GM13976 (cell line): ENCODE measurements around the gene PBX1.

Experiments
- DNase-seq: peaks from one replicate; pipeline ENCODE4 v3.0.0; 2012; ENCODE audit warnings: low spot score
- in situ Hi-C: fragments of 300-500 bp; cut with MboI; formaldehyde crosslinking; loops from one replicate; pipeline ENCODE4 v1.12.0; 2022; ENCODE audit warnings: low sequenced_read_pairs, mixed read lengths, inconsistent platforms; ENCODE audit not compliant: unreplicated experiment
- TF ChIP-seq, protein P1 (sequence below): IDR thresholded peaks from 2 replicates; pipeline ENCODE4 v1.5.1; 2012; ENCODE audit warnings: borderline replicate concordance, mild to moderate bottlenecking; ENCODE audit not compliant: insufficient read depth; ENCODE audit errors: extremely low read depth, missing control alignments, control extremely low read depth

Gene PBX1

DNA sequence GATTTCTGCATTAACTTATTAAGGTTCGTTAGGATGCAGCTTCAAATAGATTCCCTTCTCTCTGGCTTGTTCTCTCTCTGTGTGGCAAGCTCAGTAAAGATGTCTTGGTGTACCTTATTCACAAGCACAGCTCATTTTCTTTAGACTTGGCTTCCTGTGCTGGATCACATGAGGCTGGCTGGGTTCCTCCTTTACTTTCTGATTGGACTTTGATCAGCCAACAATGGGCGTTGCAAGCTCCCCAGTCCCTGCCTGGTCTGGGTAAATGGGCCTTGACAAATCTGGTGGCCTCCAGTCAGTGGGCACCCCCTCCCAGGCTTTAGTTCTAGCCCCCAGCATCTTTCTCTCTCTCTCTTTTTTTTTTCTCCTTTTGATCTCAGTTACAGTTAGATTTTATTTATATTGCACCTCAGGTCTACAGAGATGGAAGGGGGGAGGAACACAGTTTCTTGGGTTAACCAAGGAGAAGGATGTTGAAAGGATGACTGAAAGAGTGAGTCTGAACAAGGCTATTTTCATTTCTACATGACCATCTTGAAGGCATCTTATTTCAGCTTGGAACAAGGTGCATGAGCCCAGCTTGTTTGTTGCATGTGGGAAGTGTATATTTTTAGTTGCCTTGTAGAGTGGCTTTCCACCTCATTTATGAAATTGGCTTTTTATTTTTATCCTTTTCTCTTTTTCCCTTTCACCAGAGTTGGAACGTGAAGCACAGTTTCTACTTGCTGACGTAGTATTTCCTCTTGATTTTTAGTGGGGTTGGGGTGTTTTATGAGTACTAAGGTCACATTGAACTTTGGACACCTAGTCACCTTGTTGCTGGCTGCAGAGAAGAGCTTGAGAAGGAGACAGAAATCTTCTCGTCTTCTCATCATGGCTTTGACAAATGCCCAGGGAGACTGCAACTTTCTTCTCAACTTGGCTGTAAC is 77.1 kb downstream of the PBX1 start:
- DNase-seq: no peak
- in situ Hi-C loops: no loop called here
- TF ChIP-seq, protein P1, sequence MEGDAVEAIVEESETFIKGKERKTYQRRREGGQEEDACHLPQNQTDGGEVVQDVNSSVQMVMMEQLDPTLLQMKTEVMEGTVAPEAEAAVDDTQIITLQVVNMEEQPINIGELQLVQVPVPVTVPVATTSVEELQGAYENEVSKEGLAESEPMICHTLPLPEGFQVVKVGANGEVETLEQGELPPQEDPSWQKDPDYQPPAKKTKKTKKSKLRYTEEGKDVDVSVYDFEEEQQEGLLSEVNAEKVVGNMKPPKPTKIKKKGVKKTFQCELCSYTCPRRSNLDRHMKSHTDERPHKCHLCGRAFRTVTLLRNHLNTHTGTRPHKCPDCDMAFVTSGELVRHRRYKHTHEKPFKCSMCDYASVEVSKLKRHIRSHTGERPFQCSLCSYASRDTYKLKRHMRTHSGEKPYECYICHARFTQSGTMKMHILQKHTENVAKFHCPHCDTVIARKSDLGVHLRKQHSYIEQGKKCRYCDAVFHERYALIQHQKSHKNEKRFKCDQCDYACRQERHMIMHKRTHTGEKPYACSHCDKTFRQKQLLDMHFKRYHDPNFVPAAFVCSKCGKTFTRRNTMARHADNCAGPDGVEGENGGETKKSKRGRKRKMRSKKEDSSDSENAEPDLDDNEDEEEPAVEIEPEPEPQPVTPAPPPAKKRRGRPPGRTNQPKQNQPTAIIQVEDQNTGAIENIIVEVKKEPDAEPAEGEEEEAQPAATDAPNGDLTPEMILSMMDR: no peak

DNA sequence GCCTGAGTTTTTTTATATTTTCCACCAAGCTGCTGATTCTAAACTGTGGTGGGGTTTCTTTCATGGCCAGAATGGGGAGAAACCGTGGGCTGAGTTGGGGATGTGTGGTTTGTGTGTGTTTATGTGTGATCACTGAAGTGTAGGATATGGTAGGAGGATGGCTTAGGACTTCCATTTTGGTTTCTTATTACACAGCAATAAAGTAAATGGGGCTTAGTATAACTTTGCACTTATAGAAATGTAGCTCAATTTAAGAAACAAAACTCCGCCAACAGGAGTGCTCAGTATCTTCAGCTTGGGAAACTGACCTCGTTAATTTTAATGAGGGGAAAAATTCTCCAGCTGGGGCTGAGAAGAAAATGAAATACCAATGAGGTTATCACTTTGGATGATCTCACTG is 77.8 kb downstream of the PBX1 start:
- in situ Hi-C loops: no loop called here
- TF ChIP-seq, protein P1: no peak
- DNase-seq: no peak

DNA sequence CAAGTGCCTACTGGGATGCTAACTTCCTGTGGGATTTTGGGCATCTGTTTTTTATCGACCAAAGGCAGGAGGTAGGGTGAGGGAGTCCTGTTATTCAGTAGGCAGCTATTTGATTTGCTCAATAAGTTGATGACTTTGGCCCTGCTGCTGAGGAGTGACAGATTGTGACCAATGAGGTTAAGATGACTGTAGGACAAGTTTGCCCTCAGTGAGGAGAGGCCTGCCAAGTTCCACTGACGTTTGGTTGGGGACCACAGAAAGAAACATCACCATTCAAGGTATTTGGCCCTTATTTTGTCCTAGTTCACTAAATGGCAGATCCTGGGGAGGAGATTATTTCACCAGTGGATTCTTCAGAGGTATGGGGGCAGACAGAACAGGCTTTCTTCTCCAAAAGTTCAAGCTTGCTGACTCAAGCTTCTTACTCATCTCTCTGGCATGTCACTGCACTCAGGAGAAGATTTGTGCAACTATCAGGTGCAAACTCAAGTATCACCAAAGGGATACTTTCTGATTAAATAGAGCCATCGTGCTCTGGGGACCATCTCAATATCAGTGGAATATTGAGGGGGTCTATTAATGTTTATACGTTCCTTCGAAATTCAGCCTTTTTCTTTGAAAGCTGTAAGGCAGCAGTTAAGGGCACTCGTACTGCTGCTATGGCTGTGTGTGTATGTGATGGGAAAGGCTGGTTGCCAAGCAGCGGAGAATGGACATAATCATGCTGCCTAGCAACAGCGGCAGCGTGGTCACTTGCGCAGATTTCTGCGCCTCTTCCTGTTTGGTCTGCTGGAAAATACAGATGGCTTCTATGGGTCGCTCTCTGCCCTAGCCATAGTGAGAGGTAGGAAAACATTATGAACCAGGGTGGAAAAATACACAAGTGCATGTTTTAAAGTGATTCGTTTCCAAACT is 78.7 kb downstream of the PBX1 start:
- in situ Hi-C loops: no loop called here
- no peak for DNase-seq
- TF ChIP-seq, protein P1: no peak

DNA sequence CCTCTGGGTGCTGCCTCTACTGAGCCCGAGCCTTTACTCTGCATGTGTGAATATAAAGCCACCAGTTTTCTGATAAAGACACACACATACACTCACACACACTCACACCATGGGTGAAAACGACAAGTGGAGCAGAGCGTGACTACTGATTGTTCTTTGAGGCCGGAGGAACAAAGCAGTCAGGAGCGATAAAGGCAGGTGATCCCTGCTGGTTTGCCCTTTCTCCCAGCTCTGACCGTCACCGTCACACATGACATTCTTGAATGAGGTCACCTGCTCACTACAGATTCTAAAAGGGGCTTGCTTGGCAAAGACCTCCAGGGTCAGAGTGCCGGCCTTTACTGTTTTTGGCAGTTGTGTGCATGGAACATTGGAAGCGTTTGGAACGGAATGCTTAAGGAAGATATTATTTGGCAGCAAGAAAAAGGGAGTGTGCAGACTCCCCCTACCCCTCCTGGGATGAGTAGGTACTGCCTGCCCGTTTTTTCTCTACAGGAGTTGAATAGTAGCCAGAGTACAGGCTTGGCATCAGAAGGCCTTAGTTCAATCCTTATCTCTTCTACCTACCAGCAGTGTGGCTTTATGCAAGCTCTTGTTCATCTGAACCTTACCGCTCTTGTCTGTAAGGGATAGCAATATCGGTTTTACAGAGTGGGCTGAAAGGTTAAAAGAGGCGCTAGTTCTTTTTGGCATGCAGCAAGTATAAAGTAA is 79.7 kb downstream of the PBX1 start:
- no peak for DNase-seq
- in situ Hi-C loops: no loop called here
- TF ChIP-seq, protein P1: no peak

DNA sequence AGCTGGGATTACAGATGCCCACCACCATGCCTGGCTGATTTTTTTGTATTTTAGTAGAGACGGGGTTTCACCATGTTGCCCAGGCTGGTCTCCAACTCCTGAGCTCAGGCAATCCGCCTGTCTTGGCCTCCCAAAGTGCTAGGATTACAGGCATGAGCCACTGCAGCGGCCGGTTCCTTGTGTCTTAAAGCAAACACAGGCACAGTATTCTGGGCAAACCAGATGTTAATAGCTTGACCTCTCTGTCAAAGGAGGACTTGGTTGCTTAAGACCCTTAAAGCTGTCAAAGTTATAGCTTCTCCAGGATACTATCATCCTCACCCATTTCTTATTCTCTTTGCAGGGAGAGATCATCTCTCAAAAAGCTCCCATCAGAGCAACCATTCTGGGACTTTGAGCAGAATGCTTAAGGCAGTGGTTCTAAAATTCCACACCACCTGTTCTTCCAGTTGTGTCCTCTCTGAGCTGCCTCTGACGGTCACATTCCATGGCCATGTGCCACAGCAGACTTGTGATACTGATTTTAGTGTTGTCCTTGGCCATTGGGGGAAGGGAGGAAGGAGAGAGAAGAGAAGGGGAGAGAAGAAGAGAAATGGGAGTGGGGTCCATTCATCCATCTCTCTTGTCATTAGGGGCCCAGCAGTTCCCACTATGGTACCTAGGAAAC is 81.8 kb downstream of the PBX1 start:
- TF ChIP-seq, protein P1: no peak
- in situ Hi-C loops: no loop called here
- DNase-seq: no peak
